HG03439 (cell line): ENCODE measurements around the gene HSD17B3.
A peak's percentile ranks its signal among the peaks of the same experiment; 100 is the strongest.
"Not testable (repeated sequence)": the region's sequence is repeated elsewhere in the genome, so short reads cannot be mapped to it uniquely, and the experiment has no call there.

Experiments used
- ATAC-seq: cut with Tn5 transposase; IDR thresholded peaks from one replicate; pipeline ENCODE4 v1.9.1; 2021; ENCODE audit warnings: mild to moderate bottlenecking, moderate library complexity; ENCODE audit not compliant: unreplicated experiment

Gene HSD17B3

DNA sequence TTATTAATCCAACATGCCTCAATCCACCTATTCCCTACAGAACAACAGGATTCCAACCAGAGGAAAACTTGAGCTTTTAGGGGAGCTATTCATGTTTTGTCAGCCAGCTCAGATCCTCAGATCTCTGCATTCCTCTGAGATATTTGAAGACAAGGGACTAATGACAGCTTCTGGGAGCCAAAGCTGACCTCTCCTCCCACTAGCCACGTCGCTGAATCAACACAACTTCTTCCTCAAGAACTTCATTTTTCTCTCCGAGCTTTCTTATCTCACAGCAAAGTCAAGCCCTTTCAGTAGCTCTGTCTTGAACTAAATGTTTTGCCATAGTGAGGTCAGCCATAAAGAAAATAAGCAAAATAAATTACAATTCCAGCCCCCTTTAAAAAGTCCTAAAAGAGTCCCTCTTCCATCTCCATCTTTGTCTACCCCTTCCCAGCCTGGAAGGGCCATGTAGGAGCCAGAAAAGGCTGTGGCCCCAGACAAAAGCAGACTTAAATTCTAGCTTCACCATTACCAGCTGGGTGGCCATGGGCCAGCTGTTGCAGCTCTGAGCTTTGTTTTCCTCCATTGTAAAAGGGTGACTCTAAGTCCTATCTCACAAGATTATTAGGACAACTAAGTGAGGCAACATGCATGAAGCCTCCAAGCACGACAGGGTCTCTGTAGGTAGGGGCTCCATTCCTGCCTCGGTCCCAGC is 65.0 kb downstream of the HSD17B3 start:
- no peak for ATAC-seq

DNA sequence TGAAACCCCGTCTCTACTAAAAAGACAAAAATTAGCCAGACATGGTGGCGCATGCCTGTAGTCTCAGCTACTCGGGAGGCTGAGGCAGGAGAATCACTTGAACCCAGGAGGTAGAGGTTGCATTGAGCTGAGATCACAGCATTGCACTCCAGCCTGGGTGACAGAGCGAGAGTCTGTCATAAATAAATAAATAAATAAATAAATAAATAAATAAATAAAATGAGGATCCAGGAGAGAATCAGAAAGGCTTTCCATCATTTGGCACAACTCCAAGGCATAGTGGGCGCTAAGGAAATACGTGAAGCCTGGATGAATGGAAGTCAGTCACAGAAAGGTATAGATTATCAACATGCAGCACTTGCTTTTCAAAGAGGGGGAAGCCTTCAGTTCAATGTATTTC is 65.6 kb downstream of the HSD17B3 start:
- not testable (repeated sequence) for ATAC-seq

DNA sequence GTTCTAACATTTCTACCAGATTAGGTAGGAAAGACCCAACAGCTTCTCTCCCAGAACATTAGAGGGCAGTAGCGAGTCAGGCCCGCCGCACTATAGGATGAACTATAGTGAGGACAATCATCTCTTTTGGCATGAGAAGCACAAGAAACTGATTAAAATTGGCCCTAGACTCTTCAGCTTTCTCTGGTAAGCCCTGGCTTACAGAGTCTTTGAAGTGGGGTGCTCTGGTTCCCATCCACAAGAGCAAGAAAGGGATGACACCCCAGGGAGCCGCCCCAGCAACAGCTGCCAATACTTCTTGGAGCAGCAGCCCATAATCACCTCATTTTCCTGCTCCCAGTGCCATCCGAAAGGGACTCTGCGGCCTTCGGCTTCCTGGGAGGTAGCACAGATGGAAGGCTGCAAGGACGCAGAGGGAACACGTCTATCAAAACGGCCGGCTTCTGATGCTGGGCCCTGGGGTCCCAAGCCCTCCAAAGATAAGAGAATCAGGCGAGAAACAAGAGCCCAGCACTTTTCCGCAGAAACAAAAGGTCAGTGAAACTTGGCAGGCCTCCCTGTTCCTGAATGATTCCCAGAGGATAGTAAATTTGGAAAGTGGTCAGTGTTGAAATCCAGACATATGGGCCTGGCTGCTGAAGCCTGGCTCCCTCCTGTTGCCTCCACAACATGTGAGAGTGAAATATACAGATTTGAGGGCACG is 69.3 kb downstream of the HSD17B3 start:
- ATAC-seq = no peak

DNA sequence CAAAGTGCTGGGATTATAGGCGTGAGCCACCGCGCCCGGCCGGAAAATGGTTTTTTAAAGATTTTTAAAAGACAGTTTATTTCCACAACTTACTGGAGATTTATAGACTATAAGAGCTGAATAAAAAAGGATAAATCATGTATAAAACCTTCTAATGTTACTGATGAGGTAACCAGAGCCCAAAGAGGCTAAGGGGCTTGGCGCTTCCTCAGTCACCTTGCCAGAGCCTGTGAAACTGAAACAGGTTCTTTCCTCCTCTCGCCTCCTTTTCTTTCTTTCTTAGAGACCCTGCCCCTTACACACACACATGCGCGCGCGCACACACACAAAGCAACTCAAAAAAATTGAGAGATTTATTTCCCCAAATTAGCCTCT is 69.8 kb downstream of the HSD17B3 start:
- no peak for ATAC-seq

DNA sequence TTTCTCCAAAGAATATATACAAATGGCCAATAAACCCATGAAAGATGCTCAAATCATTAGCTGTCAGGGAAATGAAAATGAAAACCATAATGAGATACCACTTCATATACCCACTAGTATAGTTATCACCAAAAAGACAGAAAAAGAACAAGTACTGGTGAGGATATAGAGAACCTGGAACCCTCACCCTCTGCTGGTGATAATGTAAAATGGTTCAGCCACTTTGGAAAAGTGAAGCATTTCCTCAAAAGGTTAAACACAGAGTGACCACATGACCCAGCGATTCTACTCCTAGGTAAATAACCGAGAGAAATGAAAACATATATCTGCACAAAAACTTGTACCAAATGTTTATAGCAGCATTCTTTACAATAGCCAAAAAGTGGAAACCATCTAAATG is 72.0 kb downstream of the HSD17B3 start:
- ATAC-seq = no peak

DNA sequence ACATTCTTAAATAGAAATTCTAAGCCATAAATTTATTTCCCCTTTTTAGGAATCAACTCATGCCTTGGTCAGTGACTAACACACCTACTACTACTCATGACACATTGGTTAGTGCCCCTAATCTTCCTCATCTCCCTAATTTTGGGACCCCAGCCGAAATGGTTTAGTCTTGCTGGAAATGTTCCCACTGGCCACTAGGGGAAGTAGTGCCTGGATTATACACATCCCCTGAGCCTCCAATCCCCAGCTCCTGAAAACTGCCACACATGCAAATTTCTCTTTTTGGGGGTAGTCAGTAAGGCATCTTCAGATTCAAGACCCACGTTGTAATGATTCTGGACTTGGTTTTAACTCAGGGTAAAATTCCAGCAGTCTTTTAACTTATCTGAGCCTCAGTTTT is 79.8 kb downstream of the HSD17B3 start:
- ATAC-seq = no peak

DNA sequence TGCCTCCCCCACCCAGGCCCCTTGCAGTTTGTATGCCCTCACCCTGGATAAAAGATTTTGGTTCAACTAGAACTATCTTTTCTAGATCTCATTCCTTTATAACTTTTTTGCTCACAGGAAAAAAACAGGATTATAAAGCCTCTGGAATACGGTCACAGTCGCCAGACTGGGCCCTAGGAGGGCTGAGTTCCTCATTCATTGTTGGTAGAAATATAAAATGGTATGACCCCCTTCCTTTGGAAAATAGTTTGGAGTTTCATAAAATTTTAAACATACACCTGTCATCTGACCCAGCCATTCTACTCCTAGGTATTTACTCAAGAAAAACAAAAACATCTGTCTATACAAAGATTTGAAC is 82.1 kb downstream of the HSD17B3 start:
- ATAC-seq = no peak

DNA sequence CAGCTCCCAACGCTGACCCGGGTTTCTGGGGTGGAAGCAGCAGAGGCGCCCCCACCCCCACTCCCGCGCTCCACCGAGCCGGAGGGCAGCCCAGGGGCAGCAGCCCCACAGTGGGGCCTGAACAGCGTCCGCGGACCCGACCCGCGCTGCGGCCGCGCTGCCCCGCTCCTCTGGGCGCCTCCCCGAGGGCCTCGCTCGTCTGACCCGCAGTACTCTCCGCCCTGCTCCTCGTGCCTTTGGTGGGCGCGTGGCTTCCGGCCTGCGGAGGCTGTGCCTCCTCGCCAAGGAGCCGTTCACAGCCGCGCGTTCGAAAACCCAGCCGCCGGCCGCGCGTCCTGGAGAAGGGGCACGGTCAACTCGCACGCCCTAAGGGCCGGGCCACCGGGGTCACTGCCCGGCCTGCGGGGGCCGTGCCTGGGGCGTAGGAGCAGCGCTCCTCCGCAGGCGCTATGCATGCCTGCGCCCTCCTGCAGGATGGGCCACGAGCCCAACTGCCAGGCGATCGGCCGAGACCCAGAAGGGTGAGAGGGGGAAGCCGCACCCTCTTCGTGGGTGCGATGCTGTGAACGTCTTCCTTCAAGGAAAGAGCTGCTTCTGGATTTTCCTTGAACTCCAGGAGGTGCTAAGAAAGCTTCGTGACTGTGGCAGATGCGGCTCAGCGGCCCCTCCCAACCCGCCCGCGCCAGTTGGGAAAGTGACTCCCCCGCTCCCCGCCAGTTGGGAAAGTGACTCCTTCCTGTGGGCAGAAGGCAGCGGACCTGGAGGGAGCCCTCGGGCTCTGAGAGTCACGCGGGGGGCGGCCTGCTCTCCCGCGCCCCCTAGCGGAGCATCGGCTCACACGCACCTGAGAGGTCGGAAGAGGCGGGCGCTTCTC is 82.7 kb downstream of the HSD17B3 start:
- no peak for ATAC-seq

DNA sequence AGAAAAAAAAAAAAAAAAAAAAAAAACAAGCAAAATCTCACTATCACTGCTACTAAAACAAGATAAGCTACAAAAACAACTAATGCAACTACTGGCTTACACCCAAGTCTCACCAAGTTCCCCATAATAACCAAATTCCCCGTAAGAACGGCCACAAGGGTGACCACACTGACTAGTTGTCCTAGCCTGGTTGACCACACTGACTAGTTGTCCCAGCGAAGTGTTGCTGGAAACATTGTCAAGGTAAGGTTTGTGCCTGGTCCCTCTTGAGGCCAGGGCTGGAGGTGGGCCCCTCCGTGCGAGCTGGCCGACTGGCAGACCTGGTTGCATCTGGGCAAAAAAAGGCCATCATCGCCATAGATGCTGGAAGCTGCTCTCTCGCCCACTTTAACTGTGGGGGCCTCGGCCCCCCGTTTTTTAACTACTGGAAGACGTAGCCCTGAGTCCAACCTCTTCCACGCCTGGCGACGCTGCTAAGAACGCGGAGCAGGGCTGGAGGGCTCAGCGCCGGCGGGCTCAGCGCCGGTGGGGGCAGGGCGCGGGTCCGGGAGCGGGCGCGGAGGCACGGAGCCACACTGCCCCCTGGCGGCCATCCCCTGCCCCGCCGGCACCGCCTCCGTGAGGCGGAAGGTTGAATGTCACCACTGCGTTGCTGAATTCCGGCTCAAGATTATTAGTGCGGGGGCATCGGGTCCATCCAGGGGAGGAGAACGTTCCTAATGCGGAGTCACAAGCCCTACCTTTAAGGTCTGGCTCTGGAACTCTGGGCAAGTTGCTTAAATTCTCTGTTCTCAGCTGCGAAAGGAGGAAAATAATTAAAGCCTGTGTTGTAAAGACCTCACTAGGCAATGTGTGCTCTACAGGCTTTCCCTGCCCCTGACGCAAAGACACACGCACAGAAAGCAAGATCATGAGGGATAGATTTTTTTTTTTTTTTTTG is 84.0 kb downstream of the HSD17B3 start:
- ATAC-seq = peak; percentile 73

DNA sequence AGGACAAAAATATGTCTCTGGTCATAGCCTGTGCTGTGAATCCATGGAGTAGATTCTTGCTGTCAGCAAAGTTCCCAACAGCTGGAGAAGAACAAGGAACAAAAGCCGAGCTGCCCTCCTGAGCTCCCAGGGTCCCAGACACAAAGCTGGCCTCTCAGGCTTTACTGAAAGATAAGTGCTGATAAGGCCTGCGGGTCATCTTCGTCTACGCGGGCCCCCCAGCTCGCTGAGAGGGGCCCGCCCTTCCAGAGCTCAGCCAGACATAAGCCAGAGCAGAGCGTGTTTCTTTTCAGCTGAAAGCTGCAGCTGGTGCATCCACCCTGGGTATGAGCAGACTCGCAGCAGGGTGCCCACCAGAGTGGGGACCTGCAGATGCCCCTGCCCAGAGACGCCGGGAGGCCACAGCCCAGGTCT is 84.7 kb downstream of the HSD17B3 start:
- no peak for ATAC-seq

DNA sequence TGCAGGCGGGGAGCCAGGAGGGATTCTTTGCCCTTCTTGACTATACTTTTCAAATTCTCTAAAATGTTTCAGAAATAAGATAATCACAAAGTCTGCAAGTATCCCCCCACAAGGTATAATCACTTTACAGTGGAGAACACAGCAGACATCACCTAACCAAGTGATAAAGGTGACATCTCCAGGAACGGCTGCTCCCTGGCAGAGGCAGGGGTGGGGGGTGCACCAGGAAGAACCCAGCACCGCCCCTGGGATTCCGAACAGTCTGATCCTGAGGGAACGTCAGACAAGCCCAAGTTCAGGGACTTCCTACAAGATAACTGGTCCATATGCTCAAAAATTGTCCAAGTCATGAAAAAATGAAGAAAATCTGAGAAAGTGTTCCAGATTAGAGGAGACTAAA is 85.4 kb downstream of the HSD17B3 start:
- no peak for ATAC-seq

DNA sequence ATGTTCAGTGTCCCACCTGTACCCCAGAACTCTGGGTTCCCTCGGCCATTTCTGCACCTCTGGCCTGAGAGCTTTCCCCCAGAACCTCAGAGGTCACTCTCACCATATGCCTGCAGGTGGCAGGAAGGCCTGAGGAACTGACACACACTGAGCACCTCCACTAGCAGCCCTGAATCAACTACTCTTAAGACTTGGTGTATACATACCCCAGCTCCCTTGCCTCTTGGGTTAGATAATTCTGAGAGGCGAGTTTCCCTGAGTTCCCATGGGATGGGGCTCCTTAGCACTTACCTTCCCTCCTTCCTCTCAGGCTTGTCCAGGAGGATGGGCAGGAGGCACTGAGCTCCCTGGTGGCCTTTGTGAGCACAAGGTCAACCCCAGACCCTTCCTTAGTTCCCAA is 86.1 kb downstream of the HSD17B3 start:
- no peak for ATAC-seq

DNA sequence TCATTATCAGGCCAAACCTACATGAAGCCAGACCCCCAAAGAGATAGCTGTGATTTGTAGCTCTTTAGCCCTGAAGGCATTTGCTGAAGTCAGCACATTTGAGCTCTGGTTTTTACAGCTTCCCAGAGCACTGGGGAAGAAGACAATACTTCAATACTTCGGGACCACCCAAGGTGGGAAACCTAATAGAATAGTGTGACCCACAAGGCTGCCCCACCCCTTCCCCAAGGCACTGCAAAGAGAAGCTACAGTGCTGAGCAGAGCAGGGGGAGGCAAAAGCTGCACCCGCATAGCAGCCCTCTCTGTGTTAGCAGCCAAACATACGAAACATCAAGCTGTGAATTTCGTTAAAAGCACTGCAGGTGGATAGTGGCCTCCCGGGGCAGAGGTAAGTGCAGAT is 87.3 kb downstream of the HSD17B3 start:
- no peak for ATAC-seq

DNA sequence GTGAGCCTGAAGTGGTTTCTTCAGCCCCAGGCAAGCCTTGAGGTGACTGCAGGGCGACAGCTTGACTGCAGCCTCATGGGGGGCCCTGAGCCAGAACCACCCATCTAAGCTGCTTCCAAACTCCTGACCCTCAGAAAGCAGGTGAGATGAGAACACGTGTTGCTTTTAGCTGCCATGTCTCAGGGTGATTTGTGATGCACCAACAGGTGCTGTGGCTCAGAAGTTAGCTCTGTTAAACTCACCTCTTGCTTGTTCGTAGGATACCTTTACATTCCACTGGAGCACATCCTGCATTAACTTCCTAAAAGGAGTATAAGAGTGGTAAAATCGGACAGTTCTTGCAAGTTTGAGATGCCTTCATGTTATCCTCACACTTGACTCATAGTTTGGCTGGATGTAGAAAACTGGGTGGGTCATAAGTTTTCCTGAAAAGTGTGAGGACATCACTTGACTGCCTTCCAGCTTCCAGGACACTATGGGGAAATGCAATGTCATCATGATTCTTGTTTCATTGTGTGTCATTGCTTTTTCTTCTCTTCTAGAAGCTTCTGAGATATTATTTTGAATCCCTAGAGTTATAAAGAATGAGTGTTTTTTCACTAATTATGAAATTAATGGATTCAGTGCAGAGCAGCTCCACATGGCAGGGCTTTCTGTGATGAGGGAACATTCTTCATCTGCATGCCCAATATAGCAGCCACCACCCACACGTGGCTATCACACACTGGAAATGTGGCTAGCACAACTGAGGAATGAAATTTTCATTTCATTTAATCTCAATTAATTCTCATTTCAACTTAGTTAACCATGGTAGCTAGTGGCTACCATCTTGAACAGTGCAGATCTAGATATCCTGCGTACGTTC is 92.3 kb downstream of the HSD17B3 start:
- ATAC-seq = no peak

DNA sequence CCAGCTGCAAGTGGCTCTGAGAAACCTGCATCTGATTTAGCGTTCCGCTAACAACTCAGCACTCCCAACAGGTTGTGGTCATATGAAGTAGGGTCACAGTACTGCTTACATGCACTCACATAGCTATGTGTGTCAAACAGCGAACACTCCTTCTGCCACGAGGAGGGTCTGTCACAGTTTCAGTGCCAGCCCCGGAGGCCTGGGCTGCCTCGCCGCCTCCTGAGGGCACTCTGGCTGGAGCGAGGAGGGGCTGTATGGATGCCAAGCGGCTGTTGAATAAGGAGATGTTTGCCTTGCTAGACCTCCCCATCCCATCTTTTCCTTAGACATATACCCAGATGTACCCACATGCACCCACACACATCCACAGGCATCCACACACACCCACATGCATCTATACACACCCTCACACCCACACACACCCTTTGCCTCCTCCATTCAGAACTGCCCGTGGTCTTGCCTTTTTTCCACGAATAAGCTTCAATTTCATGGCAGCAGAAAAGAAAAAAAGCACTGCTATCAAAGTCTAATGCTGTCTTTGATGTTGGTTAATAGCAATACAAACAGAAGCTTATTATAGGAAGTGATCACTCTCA is 95.7 kb downstream of the HSD17B3 start:
- ATAC-seq = no peak

DNA sequence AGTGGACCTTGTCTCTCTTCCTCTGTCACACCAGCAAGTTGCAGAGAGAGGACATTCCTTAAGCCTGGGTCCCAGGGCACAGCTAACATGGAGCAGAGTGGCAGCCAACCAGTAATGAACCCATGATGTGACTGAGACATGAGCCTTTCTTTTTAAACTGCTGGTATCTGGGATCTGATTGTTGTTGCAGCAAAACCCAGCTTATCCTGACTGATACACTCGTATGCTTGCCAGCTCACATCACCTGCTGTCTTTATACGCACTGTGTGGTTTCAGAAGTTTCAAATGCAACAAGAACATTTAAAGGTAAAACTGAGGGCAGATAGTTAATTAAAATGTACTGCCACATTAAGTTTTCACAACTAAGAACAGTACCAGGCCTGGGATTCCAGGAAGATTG is 97.1 kb downstream of the HSD17B3 start:
- no peak for ATAC-seq

DNA sequence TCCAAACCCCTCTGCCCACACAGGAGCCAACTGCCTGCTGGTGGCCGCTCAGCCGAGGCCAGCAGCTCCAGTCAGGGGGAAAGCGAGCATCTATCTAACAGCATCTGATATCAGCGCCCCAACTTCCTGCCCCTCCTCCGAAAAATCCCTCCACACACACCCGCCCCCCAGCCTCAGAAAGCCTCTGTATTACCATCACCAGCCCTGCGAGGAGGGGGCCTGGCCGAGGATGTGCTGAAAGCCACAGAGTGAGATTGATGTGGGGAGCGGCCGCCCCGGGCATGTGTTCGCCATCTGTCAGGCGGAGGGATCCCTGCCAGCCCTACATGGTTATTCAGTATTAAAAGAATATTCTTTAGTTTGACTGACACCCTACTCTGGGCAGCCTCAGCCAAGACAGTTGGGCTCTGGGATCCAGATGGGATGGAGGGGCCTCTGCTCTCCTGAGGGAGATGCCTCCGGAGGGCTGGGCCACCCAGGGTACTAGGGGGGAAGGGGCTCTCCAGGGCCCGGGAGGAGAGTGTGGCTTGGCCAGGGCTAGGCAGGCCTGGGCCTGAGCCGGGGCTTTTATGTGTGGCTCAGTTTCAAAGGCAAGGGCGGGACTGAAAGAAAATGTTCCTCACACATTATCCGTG is 98.0 kb downstream of the HSD17B3 start:
- no peak for ATAC-seq

DNA sequence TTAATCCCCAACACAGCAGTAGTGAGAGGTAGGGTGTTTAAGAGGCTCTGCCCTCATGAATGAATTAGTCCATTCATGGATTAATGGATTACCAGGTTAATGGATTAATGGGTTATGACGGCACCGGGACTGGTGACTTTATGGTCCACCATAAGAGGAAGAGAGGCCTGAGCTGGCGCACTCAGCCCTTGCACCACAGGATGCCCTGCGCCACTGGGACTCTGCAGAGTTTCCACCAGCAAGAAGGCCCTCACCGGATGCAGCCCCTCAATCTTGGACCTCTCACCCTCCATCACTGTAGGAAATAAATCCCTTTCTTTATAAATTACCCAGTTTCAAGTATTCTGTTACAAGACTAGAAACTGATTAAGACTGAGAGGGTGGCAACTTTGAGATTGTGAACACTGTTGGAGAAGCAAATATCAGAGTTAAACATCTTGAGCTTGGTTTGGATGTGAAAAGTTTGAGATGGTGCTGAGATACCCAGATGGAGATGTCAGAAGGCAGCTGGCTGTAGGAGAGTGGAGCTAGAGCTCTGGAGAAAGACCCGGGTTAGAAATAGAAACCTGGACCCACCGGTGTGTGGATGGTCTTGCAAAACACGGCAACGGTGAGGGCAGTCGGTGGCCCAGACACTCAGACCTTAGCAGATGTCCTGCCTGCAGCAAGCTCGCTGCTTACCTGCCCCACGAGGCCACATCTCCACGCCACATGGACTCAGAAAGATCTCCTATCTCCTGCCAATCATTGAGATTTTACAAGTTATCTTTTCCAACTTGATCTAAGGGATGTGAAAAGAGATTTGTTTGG is 98.8 kb downstream of the HSD17B3 start:
- ATAC-seq = no peak
